Endothelial cell of umbilical vein (primary cell): ENCODE results near the gene FOXL3. TPM values are rescaled to one million over a fixed set of nuclear protein-coding genes. Genes with fewer than 3 reads are reported as not detected.

Experiments used
- BruUV-seq: library from RNA; stranded (reverse); fragments of 400-500 nt; replicated peaks from 2 replicates; lab custom pipeline; 2021; lab: Mats Ljungman, UMichigan
- CTCF ChIA-PET: fragments of 300-600, 350-600 bp; sonication (Branson Sonifier 250); formaldehyde crosslinking; loops from one replicate; lab custom pipeline; 2021; ENCODE audit warnings: antibody characterized with exemption, inconsistent platforms; lab: Charles Lee
- POLR2A ChIA-PET: fragments of 300-600, 350-600 bp; sonication (Branson Sonifier 250); formaldehyde crosslinking; loops from one replicate; lab custom pipeline; 2021; ENCODE audit warnings: antibody characterized with exemption, inconsistent platforms; lab: Charles Lee
- DNase-seq: peaks from one replicate; pipeline ENCODE4 v3.0.0-alpha.2; 2011; ENCODE audit warnings: low read depth, low spot score
- FAIRE-seq: peaks from 2 replicates; lab custom pipeline; 2011; peaks lifted over from hg19 to GRCh38; lab: Jason Lieb, UNC
- H2AFZ ChIP-seq: 2 replicates; pipeline ENCODE4 v1.6.0; 2012; ENCODE audit warnings: low read depth, low read length, control low read depth, inconsistent platforms
- H3K27ac ChIP-seq: 2 replicates; pipeline ENCODE4 v1.5.1; 2011; ENCODE audit warnings: low read depth, mild to moderate bottlenecking, control low read depth, low read length, moderate library complexity; ENCODE audit not compliant: insufficient read depth
- H3K27me3 ChIP-seq, 2 experiments: 2 replicates each; pipeline versions ENCODE4 v1.6.0 to v1.6.1; 2011; ENCODE audit warnings: low read length in 2 of 2, mixed read lengths in 1 of 2; ENCODE audit not compliant: control insufficient read depth in 2 of 2, insufficient read depth in 2 of 2
- H3K36me3 ChIP-seq, 2 experiments: 2 replicates in 1 of 2; 3 replicates in 1 of 2; pipeline ENCODE4 v1.5.1; 2011; ENCODE audit warnings: low read length in 2 of 2, mild to moderate bottlenecking in 1 of 2, moderate library complexity in 1 of 2; ENCODE audit not compliant: control insufficient read depth in 2 of 2, insufficient read depth in 2 of 2; ENCODE audit errors: extremely low read depth in 1 of 2
- H3K4me1 ChIP-seq: 3 replicates; pipeline ENCODE4 v1.5.1; 2011; ENCODE audit warnings: mild to moderate bottlenecking, low read length; ENCODE audit not compliant: control insufficient read depth, insufficient read depth; ENCODE audit errors: extremely low read depth
- H3K4me2 ChIP-seq: 2 replicates; pipeline ENCODE4 v1.6.1; 2011; ENCODE audit warnings: low read length, control low read depth, mixed read lengths; ENCODE audit not compliant: insufficient read depth
- H3K4me3 ChIP-seq, 3 experiments: fragments of 200-600 bp in 1 of 3; sonication (generic), shearing (Covaris generic) in 1 of 3; replicated peaks in 1 of 3; 2 replicates each; pipeline ENCODE4 v1.5.1; 2011 to 2016; ENCODE audit warnings: control low read depth in 3 of 3, low read length in 3 of 3, mild to moderate bottlenecking in 2 of 3, inconsistent platforms in 1 of 3, low read depth in 1 of 3, moderate library complexity in 1 of 3; ENCODE audit not compliant: insufficient read depth in 1 of 3
- H3K79me2 ChIP-seq: 2 replicates; pipeline ENCODE4 v1.6.0; 2012; ENCODE audit warnings: low read length, inconsistent platforms; ENCODE audit not compliant: control insufficient read depth, insufficient read depth
- H3K9ac ChIP-seq: replicated peaks from 2 replicates; pipeline ENCODE3; 2011; ENCODE audit warnings: low read length, control low read depth; ENCODE audit not compliant: insufficient read depth; ENCODE audit errors: extremely low read depth
- H3K9me1 ChIP-seq: replicated peaks from 3 replicates; pipeline ENCODE4 v1.6.0; 2011; ENCODE audit warnings: mild to moderate bottlenecking, low read length; ENCODE audit not compliant: control insufficient read depth, insufficient read depth; ENCODE audit errors: extremely low read depth
- H3K9me3 ChIP-seq: replicated peaks from 2 replicates; pipeline ENCODE4 v1.5.1; 2012; ENCODE audit warnings: low read length, inconsistent platforms; ENCODE audit not compliant: control insufficient read depth, insufficient read depth
- H4K20me1 ChIP-seq: replicated peaks from 2 replicates; pipeline ENCODE3; 2011; ENCODE audit warnings: mild to moderate bottlenecking, low read length; ENCODE audit not compliant: control insufficient read depth, insufficient read depth; ENCODE audit errors: extremely low read depth
- EZH2 ChIP-seq: IDR thresholded peaks from 2 replicates; pipeline ENCODE4 v1.6.1; 2012; ENCODE audit warnings: borderline replicate concordance, low read depth, mild to moderate bottlenecking, moderate library complexity, low read length, inconsistent platforms; ENCODE audit not compliant: severe bottlenecking
- FOS ChIP-seq: IDR thresholded peaks from 2 replicates; pipeline ENCODE4 v1.6.1; 2011; ENCODE audit warnings: mild to moderate bottlenecking, low read length, moderate library complexity, borderline replicate concordance; ENCODE audit not compliant: insufficient read depth
- GATA2 ChIP-seq: IDR thresholded peaks from 2 replicates; pipeline ENCODE4 v1.7.0; 2011; ENCODE audit warnings: low read depth, mild to moderate bottlenecking, moderate library complexity, mixed read lengths, low read length; ENCODE audit not compliant: insufficient read length, insufficient read depth
- JUN ChIP-seq: IDR thresholded peaks from 2 replicates; pipeline ENCODE4 v1.6.1; 2011; ENCODE audit warnings: borderline replicate concordance, low read depth; ENCODE audit not compliant: insufficient read length, insufficient read depth
- MYC ChIP-seq: IDR thresholded peaks from one replicate; pipeline ENCODE4 v1.6.1; 2011; ENCODE audit warnings: mild to moderate bottlenecking, low read depth, low read length
- POLR2A ChIP-seq: IDR thresholded peaks from 2 replicates; pipeline ENCODE4 v1.6.1; 2012; ENCODE audit warnings: low read depth, mild to moderate bottlenecking, control low read depth, low read length
- POLR2AphosphoS5 ChIP-seq: IDR thresholded peaks from 2 replicates; pipeline ENCODE4 v1.6.1; 2012; ENCODE audit warnings: low read depth, mild to moderate bottlenecking, control low read depth, low read length, moderate library complexity; ENCODE audit not compliant: insufficient read depth
- dilution Hi-C: fragments of 300-500 bp; cut with MboI; formaldehyde crosslinking; loops from one replicate; pipeline ENCODE4 v1.15.0; 2019; ENCODE audit warnings: low sequenced_read_pairs; ENCODE audit not compliant: extremely low pct_ligation_motif_present
- intact Hi-C: fragments of 100-400 bp; cut with micrococcal nuclease; formaldehyde crosslinking; loops from one replicate; pipeline ENCODE4 v1.10.0; 2022
- polyA plus RNA-seq, 4 experiments: library from polyadenylated mRNA; depleted of rRNA in 3 of 4; stranded (reverse) in 3 of 4; unstranded in 1 of 4; fragments of >200 nt; gene quantifications; 2 replicates each; pipeline versions ENCODE4 v1.2.1 to v1.2.3, GENCODE V29; 2011 to 2012; ENCODE audit warnings: missing spikeins in 1 of 4
- total RNA-seq: library from RNA; stranded (reverse); gene quantifications from 2 replicates; pipeline ENCODE4 v1.2.3, GENCODE V29; 2021
- TF ChIP-seq, protein P1 (sequence below): IDR thresholded peaks from 2 replicates; pipeline ENCODE4 v1.6.1; 2011; ENCODE audit not compliant: insufficient read depth, insufficient read length
- TF ChIP-seq, protein P2 (sequence below), 2 donors: IDR thresholded peaks; 1 replicate in 1 of 2; 2 replicates in 1 of 2; pipeline ENCODE4 v1.5.1; 2011; ENCODE audit warnings: low read length in 2 of 2, mild to moderate bottlenecking in 2 of 2, moderate library complexity in 2 of 2, control low read depth in 1 of 2, inconsistent platforms in 1 of 2, low read depth in 1 of 2; ENCODE audit not compliant: insufficient read depth in 1 of 2; ENCODE audit errors: extremely low read depth in 1 of 2

Gene FOXL3
- total and polyA plus RNA-seq, 2 donors (not counting 3 experiments of a cell fraction or from before 2014, with no cell fraction given) = not detected

DNA sequence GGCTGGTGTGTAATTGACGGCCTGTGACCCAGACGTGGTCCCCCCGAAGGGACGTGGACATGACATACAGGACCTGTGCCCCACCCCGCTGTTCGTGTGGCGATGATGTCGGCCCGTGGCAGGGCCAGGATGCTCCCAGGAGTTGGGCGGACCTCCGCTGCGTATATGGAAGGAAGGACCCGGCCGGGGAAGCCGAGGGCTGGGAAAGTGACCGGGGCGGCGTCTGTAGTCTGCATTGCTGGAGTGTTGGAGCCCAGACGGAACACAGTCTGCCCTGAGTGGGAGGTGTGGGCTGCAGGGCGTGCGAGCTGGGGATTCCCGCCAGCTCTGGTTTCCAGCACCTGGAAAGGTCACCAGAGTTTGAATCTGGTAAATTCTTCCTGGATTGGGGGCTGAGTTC lies 45.0 kb upstream of the FOXL3 start:
- no peak for DNase-seq
- no peaks in the 10 kb centered on the region for H3K9me1 ChIP-seq
- CTCF ChIA-PET = no interaction called here
- no peak overlapping the region for H3K4me2 ChIP-seq
- no peak overlapping the region for H3K9ac ChIP-seq
- H3K9me3 ChIP-seq = no peaks in the 10 kb centered on the region
- intact Hi-C loops (no loop called here), dilution Hi-C loops (no loop called here)
- FAIRE-seq = no peak
- POLR2A ChIA-PET = no interaction called here
- H3K4me1 ChIP-seq = no peaks in the 10 kb centered on the region
- no peaks in the 10 kb centered on the region for H3K36me3 ChIP-seq
- no peaks in the 10 kb centered on the region for H4K20me1 ChIP-seq
- no peak overlapping the region for H2AFZ ChIP-seq
- no TSS peak for BruUV-seq
- H3K27ac ChIP-seq = no peak overlapping the region
- no peak for TF ChIP-seq GATA2
- TF ChIP-seq FOS = no peak
- TF ChIP-seq, protein P1, sequence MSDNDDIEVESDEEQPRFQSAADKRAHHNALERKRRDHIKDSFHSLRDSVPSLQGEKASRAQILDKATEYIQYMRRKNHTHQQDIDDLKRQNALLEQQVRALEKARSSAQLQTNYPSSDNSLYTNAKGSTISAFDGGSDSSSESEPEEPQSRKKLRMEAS = no peak
- TF ChIP-seq POLR2AphosphoS5 = no peak
- no peak for TF ChIP-seq JUN
- no peak for TF ChIP-seq MYC
- TF ChIP-seq, protein P2, sequence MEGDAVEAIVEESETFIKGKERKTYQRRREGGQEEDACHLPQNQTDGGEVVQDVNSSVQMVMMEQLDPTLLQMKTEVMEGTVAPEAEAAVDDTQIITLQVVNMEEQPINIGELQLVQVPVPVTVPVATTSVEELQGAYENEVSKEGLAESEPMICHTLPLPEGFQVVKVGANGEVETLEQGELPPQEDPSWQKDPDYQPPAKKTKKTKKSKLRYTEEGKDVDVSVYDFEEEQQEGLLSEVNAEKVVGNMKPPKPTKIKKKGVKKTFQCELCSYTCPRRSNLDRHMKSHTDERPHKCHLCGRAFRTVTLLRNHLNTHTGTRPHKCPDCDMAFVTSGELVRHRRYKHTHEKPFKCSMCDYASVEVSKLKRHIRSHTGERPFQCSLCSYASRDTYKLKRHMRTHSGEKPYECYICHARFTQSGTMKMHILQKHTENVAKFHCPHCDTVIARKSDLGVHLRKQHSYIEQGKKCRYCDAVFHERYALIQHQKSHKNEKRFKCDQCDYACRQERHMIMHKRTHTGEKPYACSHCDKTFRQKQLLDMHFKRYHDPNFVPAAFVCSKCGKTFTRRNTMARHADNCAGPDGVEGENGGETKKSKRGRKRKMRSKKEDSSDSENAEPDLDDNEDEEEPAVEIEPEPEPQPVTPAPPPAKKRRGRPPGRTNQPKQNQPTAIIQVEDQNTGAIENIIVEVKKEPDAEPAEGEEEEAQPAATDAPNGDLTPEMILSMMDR (IDR thresholded peaks at IDR 0.05; ENCODE audit: extremely low read depth in 1 of 2, insufficient read depth in 1 of 2, low read depth in 1 of 2, low read length in 2 of 2) = no peak
- TF ChIP-seq EZH2 = no peak
- no peak for TF ChIP-seq POLR2A
- H3K79me2 ChIP-seq = peaks cover 5% of the 10 kb centered on the region
- no peaks in the 10 kb centered on the region for H3K27me3 ChIP-seq
- H3K4me3 ChIP-seq = no peak overlapping the region
